Measurements from ENCODE around the gene PTPN14.

DNA sequence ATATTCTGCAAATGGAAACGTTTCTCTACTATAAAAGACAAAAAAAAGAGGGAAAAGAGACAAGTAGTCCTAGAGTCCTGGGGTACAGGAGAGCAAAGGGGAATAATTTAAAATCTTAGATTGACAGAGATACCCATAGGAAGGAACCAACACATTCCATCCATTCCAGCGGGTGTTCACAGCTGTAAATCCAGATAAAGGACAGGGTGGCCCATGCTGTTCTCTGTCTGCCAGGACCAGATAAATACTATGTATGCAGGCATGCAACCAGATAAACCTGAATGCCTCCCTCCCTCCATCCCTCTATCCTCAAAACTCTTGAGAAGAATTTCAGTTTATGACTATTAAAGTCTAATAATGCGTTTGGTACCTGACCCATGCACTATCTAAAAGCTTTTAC lies 131.8 kb downstream of the PTPN14 start:
- TF ChIP-seq POLR2A (IDR thresholded peaks at IDR 0.05) (no peak), EP300 (IDR thresholded peaks at IDR 0.05) (no peak), POLR2AphosphoS5 (IDR thresholded peaks at IDR 0.05) (no peak)
- TF ChIP-seq, protein P1, sequence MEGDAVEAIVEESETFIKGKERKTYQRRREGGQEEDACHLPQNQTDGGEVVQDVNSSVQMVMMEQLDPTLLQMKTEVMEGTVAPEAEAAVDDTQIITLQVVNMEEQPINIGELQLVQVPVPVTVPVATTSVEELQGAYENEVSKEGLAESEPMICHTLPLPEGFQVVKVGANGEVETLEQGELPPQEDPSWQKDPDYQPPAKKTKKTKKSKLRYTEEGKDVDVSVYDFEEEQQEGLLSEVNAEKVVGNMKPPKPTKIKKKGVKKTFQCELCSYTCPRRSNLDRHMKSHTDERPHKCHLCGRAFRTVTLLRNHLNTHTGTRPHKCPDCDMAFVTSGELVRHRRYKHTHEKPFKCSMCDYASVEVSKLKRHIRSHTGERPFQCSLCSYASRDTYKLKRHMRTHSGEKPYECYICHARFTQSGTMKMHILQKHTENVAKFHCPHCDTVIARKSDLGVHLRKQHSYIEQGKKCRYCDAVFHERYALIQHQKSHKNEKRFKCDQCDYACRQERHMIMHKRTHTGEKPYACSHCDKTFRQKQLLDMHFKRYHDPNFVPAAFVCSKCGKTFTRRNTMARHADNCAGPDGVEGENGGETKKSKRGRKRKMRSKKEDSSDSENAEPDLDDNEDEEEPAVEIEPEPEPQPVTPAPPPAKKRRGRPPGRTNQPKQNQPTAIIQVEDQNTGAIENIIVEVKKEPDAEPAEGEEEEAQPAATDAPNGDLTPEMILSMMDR (IDR thresholded peaks at IDR 0.05), result no peak

Measured in upper lobe of left lung (tissue), 4 donors.